Endothelial cell of hepatic sinusoid (primary cell): ENCODE results near the gene SYNJ1.
"Not testable (repeated sequence)": the region's sequence is repeated elsewhere in the genome, so short reads cannot be mapped to it uniquely, and the experiment has no call there.

Source experiments
- in situ Hi-C: cut with HindIII; loops from 2 replicates; pipeline ENCODE4 v1.10.0; 2017; ENCODE audit warnings: low sequenced_read_pairs

The SYNJ1 gene

DNA sequence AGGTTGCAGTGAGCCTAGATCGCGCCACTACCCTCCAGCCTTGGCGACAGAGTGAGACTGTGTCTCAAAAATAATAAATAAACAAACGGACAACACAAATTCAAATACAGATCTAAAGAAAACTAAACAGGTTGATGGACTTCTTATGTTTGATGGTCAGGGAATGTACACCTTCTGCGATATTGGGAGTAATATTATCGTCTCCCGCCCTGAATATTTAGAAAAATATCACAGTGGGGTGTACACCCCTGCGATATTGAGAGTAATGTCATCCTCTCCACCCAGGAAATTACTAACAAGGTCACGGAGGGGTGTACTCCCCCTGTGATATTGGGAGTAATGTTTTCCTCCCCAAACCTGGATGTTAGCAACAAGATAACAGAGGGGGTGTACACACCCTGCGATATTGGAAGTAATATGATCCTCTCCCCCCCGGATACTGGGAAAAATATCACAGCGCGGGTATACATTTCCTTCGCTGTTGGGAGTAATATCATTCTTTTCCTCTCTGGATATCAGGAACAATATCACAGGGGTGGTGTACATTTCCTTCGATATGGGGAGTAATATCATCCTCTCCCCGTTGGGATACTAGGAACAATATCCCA is 114.3 kb downstream of the SYNJ1 start:
- in situ Hi-C loops, result no loop called here

DNA sequence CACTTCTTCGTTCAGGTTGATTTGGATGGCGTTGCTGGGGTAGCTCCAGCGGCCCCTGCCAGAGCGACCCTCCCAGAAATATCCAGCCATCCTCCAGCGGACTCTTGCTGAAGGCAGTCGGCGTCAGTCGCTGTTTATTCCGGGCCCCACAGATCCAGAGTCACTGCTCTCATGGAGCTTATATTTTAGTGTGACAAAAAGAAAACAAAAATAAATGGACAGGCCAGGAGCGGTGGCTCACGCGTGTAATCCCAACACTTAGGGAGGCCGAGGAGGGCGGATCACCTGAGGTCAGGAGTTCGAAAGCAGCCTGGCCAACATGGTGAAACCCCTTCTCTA is 114.8 kb downstream of the SYNJ1 start:
- in situ Hi-C loops, result no loop called here

DNA sequence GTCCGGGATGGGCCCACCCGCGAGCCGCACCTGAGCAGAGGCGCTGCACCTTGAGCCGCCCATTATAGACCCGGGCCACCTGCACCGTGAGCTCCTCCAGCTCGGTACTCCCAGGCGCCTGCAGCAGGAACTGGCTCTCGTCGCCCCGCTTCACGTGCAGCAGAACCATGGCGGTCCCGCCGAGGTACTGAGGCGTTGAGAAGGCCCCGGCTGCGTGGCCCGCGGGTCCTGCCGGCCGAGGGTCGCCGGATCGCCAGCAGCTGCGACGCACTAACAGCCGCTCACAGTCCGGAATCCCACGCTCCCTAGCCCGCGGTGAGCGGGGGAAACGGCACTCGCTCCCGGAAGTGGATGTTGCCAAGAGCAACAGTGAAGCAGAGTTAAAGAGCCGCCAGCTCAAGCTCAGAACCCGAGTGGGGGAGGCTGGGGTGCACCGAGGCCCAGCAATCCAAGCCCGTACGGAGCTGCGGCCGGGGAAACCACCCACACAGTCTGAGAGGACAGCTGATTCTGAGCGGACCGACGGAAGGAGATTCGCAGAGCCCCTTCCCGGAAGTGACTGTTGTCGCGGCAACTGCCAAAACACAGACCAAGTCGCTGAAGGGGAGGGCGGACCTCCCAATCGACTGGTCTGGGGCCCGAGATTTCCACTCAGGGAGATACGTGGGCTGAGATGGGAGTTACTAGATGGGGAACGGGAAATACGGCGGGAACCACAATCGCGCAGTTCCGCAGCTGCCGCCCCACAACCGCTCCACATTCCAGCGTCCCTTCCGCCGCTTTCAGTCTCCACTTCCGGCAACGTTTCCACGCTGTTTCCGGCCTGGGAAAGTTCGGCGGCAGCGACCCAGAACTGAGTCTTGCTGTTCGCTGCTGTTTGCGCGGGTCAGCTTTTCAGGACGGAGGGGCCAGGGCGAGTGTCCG is 115.5 kb downstream of the SYNJ1 start, which contains the start of gene CFAP298:
CFAP298 (minus strand) TSS at position 303 of the 924 bp plus-strand sequence; CDS start at position 169, 134 bp downstream.
- in situ Hi-C loops, result no loop called here

DNA sequence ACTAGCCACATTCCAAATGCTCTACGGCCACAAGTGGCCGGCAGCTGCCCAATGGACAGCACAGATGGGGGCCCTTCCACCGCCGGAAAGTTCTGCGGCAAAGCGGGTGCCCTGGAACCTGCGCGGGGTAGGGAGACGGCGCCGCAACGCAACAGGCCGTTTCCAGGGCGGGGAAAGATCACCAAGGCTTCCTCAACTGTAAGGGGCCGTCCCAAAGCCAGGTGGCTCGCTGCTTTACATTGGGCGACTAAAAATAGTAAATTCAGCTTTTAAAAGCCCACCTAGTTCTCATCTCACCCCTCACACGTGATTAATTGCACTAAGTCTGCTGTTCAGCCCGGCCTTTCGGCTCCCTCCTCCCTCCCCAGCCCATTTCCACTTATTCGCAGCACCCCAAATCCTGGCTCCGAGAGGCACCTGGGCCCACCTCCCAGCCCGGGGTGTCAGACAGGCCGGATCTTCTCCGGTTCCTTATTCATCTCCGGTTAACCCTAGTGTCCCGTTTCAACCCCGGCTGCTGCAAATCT is 116.3 kb downstream of the SYNJ1 start:
- in situ Hi-C loops, result no loop called here

DNA sequence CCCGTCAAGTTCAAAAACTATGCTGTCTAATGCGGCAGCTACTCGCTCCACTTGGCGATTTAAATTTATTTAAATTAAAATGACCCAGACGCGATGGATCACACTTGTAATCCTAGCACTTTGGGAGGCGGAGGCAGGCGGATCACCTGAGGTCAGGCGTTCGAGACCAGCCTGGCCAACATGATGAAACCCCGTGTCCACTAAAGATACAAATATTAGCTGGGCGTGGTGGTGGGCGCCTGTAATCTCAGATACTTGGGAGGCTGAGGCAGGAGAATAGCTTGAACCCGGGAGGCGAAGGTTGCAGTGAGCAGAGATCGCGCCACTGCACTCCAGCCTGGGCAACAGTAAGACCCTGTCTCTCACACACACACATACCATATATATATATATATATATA is 116.9 kb downstream of the SYNJ1 start:
- in situ Hi-C loops, result not testable (repeated sequence)

DNA sequence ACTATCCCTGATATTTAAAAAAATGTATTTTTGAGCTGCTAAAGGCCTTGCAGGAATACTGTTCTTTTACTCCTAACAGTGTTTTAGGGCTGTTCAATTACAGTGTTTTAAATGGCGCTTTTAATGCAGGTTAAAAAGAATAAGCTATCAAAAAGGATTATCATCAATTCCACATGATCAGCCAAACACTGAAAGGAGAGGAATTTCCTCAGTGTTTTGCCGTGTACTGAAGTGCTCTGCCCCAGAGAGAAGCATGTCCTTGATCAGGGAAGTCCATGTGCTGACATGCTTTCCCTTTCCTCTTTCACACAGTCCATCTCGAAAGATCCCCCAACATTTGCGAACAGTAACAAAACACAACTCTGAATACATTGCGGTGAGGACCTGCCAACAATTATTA is 119.0 kb downstream of the SYNJ1 start:
- in situ Hi-C loops, result loop anchor here (5.0 kb wide), 2 partner anchors 102 to 202 kb away; no protein-coding TSS in a partner anchor

DNA sequence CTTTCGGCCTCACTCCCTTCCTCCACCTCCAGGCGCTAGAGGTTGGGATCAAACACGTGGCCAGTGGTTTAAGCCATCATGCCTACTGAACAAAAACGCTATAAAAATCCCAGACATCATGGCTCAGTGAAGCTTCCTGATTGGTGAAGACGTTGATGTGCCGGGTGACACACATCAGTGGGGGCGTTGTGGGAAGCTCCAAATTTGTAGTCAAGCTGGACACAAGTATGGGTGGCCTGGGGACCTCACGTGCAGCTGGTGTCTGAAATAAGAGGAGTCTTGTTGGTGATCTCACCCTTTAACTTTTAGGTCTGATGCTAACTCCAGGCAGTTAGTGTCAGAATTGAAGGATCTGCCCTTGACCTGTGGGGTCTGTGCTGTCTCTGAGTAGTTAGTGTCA is 122.3 kb downstream of the SYNJ1 start:
- in situ Hi-C loops, result loop anchor here (5.0 kb wide), 2 partner anchors 98 to 198 kb away; no protein-coding TSS in a partner anchor

DNA sequence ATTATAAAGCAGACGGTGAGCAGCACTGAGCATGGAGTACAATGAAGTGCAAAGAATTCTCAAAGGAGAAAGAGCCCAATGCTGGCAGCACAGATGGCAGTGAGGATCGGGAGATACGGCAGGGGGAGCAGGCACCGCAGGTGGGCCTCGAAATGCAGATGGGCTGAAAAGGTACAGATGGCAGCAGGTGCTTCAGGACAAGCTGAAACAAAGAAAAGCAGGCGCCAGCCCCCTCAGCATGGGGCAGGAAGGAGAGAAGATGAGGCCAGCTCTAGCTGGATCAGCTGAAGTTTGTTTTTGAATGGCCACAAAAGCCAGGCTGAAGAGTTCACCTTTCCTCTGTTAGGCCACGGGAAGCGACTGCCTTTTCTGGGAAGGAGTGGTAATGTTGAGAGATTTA is 123.3 kb downstream of the SYNJ1 start:
- in situ Hi-C loops, result no loop called here

DNA sequence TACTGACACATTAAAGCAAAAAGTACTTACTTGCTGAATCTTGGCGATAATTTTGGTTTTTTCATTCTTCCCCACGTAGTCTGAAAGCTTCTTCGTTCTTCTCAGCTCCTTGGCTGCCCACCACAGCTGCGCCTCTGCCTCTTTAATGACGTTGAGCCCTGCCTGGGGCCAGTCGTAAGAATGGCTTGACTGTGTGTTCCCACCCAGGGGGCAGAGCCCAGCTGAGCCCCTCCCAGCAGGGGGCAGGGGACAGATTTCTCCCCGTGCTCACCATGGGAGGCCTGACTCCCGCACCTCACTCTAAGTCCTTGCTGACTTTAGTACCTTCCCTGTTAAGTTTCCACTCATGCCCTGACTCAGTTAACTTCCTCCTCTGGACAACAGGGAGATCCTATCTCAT is 124.7 kb downstream of the SYNJ1 start:
- in situ Hi-C loops, result no loop called here

DNA sequence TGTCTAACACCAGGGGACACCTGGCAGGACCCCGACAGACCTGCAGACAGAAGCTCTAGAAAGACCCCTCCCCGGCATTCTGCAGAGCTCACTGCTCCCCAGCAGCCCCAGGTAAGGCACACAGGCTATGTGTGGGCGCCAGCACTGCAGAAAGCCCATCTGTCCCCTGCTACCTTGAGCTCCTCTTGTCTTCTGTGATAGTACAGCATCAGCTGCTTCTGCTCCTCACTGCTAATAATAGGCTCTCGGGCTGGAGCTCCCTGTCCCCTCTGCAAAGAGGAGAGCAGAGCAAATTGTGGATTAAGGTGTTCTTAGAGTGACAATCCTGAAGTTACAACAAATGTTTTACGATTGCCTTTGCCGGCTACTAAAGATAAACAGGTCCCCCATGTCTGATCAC is 125.7 kb downstream of the SYNJ1 start:
- in situ Hi-C loops, result no loop called here

DNA sequence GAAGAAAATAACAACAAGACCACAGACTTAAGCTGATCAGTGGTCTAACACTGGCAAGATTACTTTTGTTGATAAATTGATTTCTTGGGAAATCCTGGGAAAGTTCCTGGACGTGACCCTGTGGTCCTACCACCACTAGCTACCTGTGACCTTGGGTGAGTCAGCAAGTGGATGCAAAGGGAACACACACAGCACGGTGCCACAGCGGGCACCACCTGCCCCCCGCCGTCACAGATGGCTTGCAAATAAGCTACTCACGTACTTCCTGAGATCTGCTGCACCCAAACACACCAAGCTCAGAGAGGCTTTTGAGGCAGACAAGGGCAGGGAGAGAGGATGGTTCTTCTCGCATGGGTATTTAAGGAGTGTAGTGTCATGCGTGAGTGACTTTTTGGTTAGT is 128.3 kb downstream of the SYNJ1 start:
- in situ Hi-C loops, result no loop called here

DNA sequence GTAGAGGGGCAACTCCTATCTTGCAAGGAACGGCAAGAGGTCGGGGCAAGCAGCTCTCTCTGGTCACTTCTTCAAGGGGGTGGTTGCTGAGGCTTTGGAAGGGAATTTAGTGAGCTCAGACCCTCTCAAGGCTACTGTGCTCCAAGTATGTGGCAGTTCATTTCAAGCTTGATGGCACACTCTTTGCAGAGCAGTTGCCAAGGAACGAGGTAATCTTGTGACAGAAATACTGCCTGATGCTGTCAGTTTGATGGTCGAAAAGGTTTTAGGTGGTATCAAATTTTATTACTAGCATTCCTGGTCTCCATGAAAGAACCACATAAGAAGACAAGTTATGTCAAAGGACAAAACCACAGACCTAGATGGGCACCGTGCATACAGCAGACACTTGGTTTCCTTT is 128.7 kb downstream of the SYNJ1 start:
- in situ Hi-C loops, result no loop called here

DNA sequence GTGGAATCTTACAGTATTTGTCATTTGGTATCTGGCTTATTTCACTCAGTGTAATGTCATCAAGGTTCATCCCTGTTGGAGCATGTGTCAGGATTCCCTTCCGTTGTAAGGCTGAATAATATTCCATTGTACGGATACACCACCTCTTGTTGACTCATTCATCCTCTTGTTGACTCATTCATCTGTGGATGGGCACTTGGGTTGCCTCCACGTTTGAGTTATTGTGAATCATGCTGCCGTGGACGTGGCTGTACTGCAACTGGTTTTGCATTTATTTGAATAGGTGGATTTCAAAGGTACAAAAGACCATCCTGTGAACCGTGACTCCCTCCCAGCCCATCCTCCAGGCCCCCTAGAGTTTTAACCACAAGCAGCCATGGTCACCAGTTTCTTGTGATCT is 130.6 kb downstream of the SYNJ1 start:
- in situ Hi-C loops, result no loop called here

DNA sequence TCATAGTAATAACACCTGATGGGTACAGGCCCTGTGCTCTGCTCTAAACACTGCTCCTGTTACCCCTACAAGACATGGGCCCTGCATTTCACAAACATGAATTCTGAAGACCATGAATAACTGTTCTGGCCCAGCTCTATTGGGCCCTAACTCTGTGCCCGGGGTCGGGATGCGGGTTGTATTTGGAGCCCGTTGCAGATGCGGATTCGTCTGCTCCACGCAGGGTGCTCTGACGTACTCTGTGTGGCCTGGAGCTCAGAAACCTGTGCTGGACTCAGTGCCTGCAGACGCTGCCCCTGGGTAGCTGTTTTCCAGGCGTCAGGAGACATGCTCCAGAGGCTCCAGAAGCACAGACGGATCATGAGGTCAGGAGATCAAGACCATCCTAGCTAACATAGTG is 132.4 kb downstream of the SYNJ1 start:
- in situ Hi-C loops, result no loop called here

DNA sequence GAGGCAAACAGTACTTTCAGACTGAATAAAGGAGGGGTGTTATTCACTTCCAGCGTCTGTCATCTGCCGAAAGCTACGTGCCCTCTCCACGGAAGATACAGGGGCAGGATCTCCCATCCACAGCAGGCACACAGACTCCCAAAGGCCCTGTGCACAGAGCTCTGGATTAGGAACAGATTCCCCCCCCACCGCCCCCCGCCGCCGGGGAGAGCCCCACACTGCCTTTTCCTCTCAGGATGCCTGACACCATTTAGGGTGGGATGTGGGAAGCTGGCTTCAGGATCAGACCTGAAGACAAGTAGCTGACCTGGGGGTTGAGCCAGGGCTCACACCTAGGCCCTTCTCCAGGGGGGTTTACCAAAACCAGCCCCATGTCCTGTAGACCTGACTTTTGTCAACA is 134.1 kb downstream of the SYNJ1 start:
- in situ Hi-C loops, result no loop called here

DNA sequence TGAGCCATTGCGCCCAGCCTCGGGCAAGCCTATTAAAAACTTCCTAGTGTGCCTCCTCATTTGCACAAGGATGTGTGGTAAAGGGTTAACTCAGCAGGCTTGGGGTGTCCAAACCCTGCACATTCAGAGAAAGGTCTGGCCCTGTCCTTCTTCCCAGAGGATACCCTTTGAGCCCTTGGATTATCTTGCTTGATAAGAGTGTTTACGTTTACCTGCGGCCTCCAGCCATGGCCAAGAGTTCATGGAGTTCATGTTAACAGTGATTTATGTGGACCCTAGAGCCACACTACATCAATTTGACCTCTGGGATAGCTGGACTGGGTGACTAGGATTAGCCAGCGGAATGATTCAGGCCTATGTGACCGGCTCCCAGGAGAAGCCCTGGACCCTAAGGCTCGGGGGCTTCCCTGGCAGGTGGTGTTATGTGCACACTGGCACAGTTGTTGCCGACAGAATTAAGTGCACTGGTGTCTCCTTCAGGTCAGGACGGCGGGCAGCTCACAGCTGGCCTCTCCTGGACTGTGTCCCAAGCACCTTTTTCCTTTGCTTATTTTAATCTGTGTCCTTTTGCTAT is 134.8 kb downstream of the SYNJ1 start:
- in situ Hi-C loops, result no loop called here

DNA sequence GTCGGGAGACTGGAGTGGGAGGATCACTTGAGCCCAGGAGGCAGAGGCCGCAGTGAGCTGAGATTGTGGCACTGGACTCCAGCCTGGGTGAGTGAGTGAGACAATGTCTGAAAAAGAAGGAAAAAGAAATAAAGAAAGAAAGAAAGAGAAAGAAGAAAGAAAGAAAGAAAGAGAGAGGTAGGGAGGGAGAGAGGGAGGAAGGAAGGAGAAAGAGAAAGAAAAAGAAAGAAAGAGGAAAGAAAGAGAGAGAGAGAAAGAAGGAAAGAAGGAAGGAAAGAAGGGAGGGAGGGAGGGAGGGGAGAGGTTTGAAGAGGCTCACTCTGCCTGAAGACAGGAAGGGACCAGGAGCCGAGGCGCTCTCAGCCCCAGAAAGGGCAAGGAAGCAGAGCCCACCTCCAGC is 137.7 kb downstream of the SYNJ1 start:
- in situ Hi-C loops, result no loop called here

DNA sequence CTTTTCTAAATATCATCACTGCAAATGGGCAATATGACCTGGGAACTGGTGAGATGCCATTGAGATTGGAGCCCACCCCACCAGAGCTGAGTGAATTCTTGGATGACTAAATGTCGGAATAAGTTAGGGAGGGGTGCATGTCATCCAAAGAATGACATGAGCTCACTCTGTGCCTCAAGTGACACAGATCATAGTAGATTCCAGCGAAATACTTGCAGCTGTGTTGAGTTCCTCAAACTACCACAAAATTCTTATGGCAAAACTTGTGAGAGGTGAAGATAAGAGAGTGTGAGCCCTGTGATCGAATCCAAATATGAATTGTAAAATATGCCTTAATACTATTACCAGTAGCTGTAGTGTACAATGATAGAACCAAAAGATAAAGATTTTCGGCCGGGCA is 140.2 kb downstream of the SYNJ1 start:
- in situ Hi-C loops, result no loop called here

DNA sequence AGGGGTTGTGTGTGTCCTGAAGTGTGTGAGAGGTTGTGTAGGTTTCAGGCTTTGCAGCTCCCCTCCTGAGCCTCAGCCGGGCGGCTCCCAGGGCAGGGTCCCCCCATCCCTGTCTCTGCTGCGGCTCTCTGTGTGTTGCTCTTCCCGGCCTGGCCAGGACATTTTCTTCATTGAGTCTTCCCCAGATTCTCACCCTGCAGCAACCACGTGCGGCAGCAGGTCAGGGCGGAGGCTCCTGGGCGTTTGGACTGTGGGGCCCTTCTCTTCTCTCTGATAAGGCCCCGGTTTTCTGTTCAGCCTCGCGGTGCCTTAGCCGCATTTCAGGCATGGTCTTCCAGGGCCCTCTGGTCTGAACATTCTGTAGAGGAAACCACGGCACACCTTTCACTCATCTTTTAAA is 140.7 kb downstream of the SYNJ1 start:
- in situ Hi-C loops, result no loop called here

DNA sequence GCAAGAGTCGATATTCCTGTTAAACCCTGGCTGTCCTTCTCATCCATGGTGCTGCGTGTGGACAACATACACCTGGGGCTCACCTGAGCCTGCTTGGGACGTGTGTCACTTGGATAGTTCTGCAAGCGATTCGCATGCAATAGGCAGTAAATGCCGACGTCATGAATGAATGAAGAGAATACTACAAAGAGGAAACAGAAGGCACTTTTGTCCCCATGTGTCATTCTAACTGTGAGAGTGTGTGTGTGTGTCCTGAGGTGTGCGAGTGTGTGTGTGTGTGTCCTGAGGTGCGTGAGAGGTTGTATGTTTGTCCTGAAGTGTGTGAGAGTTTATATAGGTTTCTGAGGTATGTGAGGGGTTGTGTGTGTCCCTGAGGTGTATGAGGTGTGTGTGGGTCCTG is 141.8 kb downstream of the SYNJ1 start:
- in situ Hi-C loops, result no loop called here

DNA sequence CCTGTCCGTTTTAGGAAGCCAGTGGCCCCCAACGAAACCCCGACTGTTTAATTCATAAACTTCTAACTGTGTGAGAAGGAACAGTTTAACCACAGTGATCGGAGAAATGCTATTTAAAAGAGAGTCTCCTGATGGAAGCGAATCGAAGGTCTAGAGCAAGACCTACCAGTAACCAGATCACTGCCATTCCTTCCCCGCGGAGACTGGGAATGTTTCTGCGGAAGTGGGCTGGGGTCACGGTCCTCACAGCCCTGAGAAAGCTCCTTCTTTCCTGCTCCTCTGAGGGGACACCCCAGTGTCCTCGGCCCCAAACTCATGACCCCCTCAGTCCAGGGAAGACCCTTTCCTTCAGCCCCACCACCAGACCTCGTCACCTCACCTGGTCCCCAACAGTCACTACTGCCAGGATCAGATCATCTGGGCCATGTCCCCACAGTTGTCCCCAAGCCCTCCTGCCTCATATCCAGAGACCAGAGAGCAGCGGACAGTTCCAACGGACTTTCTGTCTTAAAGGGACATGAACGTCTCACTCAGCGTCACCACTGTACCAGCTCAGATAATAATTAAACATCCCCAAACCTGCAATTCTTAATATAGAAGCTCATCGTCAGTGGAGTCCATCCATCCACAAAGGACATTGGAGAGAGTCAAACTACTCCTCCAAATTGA is 142.6 kb downstream of the SYNJ1 start, which contains the start of gene TCP10L:
TCP10L (minus strand) TSS at position 482 of the 669 bp plus-strand sequence. CDS start 1,219 bp downstream, outside the sequence.
- in situ Hi-C loops, result no loop called here
